Upper lobe of left lung (tissue), 4 donors: ENCODE measurements around the gene SYNGAP1.
A peak's percentile ranks its signal among the peaks of the same experiment; 100 is the strongest.

Experiments used
- POLR2A ChIP-seq, 4 donors: fragments of 450-650 bp; IDR thresholded peaks; one replicate each; pipeline ENCODE4 v1.5.1; 2016 to 2017; ENCODE audit warnings: antibody characterized with exemption in 4 of 4, mild to moderate bottlenecking in 2 of 4
- TF ChIP-seq, protein P1 (sequence below), 6 experiments: fragments of 450-650 bp in 4 of 6; fragments of 200-600 bp in 2 of 6; sonication (generic) in 2 of 6; IDR thresholded peaks; one replicate each; pipeline ENCODE4 v1.5.1; 2016 to 2019; ENCODE audit warnings: antibody characterized with exemption in 6 of 6

DNA sequence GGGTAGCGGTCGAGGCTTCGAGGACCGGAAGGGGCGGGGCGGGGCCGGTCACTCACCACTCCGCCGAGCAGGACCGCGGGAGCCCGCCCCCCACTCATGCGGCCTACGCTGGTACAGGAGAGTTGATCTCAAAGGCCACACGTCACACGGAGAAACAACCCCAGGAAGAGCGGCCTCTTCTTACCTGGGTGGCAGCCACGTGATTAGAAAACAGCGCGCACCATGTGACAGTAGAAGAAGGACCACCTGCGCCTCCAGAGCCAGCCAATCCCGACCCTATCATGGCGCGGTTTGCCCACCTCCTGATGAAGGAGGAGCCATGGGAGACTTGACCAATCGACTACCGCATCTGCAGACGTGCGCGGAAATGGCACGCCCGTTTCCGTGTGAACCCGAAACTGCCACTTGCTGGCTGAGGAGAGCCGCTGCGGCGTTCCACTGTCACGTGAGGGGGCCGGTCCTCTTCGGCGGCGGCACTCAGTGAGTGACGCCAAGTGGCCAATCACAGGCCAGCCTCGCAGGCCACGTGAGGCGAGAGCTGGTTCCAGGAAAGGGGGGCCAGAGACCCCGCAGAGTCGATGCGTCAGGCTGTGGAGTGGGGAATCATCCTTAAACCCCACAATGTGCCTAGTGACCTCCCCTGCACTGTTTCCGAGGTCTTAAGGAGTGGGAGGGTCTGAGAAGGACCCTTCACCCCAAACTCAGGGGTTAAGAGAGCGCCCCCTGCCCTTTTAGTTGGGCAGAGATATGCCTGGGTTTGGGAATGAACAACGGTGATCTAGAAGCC, 1.8 kb upstream of the SYNGAP1 start, which contains the start of gene CUTA:
- TF ChIP-seq, protein P1, sequence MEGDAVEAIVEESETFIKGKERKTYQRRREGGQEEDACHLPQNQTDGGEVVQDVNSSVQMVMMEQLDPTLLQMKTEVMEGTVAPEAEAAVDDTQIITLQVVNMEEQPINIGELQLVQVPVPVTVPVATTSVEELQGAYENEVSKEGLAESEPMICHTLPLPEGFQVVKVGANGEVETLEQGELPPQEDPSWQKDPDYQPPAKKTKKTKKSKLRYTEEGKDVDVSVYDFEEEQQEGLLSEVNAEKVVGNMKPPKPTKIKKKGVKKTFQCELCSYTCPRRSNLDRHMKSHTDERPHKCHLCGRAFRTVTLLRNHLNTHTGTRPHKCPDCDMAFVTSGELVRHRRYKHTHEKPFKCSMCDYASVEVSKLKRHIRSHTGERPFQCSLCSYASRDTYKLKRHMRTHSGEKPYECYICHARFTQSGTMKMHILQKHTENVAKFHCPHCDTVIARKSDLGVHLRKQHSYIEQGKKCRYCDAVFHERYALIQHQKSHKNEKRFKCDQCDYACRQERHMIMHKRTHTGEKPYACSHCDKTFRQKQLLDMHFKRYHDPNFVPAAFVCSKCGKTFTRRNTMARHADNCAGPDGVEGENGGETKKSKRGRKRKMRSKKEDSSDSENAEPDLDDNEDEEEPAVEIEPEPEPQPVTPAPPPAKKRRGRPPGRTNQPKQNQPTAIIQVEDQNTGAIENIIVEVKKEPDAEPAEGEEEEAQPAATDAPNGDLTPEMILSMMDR (IDR thresholded peaks at IDR 0.05): peak in 4 of 6 experiments; percentile 31 to 69 (median 44)
- TF ChIP-seq POLR2A (IDR thresholded peaks at IDR 0.05): peak in 2 of 4 donors; percentile 76 to 89
